Measurements from ENCODE around the gene SEC24A. TPM values are rescaled to one million over a fixed set of nuclear protein-coding genes. Genes with fewer than 3 reads are reported as not detected.
"Not testable (repeated sequence)": the region's sequence is repeated elsewhere in the genome, so short reads cannot be mapped to it uniquely, and the experiment has no call there.

SEC24A gene
- total RNA-seq: 17.8 TPM

DNA sequence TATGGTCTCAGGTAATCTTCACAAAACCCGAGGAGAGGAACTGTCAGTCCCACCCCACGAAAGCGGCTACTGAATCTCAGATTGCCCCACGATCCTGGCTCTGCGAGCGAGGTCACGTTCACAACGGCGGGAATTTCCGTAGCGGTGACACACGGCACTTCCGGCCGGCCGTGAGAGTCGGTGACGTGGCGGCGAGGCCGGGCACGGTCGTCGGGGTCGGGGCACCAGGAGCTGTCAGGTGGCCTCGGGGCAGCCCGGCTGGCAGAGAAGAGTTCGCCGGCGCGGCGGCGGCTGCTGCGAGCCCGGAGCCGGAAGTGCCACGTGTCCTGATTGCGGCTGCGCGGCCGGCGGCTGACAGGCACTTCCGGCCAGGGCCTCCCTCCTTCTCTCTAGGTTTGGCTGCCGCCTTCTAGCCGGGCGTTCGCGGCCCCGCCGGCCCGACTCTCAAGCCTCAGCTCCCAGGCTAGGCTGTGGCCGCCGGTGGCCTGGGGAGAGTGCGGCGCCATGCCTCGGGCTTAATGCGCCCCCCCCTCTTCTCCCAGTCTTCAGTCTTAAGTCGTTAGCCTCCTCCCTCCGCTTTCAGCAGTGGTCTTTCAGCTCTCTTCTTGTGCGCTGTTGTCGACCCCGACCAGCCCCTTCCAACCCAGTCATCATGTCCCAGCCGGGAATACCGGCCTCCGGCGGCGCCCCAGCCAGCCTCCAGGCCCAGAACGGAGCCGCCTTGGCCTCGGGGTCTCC is at the start of gene SEC24A:
SEC24A (plus strand) TSS at position 361 of the 738 bp plus-strand sequence; CDS start at position 653, 292 bp downstream.
- peak; percentile 89 for ATAC-seq

DNA sequence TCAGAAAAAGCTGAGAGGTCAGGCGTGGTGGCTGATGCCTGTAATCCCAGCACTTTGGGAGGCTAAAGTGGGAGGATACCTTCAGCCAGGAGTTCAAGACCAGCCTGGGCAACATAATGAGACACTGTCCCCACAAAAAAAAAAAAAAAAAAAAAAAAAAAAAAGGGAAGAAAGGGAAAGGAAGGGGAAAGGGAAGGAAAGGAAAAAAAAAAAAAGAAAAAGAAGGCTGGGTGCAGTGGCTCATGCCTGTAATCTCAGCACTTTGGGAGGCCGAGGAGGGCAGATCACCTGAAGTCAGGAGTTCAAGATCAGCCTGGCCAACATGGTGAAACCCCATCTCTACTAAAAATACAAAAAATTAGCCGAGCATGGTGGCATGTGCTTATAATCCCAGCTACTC is 48.8 kb upstream of the SEC24A start:
- not testable (repeated sequence) for ATAC-seq

DNA sequence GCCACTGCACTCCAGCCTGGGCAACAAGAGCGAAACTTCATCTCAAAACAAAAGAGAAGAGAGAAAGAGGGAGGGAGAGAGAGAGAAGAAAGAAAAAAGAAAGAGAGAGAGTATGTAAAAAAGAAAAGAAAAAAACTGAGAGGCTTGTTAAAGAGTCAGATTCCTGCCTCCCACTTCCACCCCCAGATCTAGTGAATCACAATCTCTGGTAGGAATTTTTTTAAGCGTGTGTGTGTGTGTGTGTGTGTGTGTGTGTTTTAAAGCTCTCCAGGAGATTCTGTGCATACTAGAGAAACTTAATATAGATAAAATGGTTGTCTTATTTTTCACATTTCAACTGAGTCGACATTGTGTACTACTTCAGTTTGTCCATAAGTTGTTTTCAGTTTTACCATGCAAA is 48.0 kb upstream of the SEC24A start:
- no peak for ATAC-seq

DNA sequence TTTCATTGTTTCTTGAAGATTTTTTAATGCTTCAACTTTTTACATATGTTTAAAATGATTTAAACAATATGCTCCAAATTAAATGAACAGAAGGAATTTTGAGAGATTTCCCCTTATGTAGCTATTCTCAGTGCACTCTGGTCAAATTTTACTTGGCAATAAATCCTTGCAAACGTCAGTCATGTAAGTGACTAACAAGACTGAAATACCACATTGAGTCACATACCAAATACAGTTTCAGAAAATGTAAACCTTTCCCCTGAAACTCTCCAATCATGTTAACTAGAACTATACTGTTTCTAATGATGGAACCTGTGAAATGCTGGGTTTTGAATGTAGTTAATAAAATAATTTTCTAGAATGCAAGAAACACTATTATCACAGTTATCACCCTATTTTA is 45.5 kb upstream of the SEC24A start:
- ATAC-seq: no peak

DNA sequence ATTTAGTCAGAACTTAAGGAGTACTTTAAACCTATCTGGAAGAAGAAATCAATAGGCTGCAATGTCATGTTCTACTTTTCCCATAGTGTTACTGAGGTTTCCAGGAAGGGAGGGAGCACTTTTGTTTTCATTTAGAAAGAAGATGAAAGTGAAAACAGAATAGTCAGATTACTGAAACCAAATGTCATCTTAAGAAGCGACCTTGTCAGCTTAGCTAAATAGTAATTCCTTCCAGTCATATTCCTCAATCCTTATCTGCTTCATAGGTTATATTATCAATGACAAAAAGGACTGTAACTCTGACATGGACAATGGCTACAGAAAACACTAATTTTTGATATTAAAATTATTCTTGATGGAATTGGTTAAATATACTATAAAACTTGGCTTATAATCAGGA is 43.7 kb upstream of the SEC24A start:
- no peak for ATAC-seq

DNA sequence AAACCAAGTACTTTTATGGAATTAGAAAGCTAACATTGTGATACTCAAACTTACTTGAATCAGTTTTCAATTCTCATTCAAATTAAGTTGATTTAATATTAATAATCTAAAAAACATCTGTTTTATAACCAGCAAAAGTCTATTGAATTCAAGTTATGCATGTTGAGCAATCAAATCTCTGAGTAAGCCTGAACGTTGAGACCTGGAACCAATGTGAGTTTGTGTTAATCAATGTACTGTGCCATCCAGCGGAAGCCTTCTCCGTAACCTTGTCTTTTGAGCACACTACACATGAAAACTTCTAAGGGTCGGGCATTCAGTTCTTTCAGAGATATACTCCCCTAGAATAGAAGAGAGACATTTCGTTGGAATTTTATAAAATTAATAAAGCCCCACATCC is 41.9 kb upstream of the SEC24A start:
- no peak for ATAC-seq

DNA sequence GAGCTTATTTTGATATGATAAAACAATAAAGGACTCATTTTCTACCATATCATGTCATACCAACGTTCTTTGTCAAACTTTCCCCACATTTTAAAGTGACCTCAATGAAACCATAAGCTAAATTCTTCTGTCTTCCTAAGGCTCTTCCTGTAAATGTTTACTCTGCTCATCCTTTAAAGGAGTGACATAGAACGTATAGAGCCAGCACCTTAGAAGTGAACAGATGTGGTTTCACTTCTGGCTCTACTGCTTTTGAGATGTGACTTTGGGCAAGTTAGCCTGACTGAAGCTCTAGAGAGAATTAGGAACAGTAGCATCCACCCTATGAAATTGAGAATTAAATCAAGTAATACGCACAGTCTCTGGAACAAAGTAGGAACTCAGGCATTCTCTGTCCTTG is 40.0 kb upstream of the SEC24A start:
- no peak for ATAC-seq

DNA sequence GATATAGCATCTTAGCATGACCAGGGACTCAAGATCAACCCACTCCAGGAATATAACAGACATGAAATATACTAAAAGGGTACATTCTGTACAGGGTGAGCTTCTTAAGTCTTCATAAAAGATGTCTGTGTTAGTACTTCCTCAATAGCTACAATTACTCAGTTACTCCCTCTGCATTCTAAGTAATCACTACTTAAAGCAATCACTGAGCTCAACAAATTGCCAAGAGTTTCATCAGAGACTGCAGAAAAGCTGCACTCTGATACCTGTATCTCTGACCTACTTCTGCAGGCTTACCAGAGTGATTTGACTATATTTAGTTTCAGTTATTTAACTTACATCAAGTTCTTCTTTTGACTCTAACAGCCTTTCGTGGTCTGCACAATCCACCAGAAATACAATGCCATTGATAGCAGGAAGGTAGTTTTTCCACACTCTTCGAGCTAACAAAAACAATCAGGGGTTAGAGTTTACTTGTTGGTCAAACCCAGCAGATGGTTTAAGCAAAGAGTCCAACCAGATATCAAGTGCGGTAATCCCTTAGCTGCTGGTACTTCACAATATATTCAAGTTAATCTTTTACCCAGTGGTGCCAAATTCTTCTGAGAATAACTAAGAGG is 39.2 kb upstream of the SEC24A start:
- ATAC-seq: no peak

DNA sequence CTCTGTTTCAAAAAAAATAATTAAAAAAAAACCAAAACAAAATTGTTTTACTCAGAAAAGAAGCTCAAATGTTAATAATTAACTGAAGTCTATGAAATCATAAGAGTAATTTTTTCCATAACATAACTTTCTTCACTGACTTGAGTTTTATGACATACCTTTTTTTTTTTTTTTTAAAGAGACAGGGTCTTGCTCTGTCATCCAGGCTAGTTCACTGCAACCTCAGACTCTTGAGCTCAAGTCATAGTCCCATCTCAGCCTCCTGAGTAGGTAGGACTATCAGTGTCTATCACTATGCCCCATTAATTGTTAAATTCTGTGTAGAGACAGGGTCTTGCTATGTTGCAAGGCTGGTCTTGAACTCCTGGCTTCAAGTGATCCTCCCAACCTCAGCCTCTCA is 37.9 kb upstream of the SEC24A start:
- no peak for ATAC-seq

DNA sequence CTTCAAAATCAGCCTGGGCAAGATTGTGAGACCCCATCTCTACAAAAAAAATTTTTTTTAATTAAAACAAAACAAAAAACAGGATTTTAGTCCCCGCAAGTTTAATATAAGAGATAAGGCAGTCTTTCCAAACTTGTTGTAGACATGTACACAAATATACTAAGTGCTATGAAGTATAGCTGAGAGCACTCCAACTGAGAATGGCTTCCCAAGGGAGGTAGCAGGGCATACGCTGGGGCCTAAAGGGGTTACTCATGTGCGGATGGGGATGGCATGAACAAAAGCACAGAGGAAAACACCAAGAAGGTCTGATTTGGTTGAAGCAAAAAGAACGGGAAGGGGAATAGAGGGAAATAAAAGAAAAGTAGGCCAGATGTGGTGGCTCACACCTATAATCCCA is 37.1 kb upstream of the SEC24A start:
- no peak for ATAC-seq

DNA sequence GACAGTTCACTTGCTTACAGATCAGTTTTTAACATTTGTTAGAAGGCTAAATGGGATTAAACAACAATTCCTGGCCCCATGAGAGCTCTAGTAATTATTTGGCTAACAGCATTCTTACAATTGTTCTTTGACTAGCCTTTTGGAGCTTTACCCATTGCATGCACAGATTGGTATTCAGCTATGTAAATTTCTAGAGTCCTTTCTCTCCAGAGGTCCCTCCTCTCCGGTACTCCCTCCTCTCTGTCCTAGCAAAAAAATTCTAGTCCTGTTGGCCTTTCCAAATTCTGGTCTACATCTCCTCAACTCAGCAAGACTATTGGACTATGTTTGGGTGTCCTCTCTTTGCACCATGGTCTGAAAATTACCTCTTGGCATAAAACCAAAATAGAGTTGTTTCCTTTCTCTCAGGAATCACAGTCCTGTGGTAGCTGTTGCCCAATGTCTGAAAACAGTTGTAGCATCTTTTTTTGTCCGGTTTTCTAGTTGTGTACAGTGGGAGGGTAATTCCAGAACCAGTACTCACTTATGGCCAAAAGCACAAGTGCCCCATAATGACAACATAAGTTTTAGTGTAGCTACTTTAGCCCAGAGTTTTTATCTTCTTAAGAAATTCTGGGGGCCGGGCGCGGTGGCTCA is 34.0 kb upstream of the SEC24A start:
- ATAC-seq: no peak

DNA sequence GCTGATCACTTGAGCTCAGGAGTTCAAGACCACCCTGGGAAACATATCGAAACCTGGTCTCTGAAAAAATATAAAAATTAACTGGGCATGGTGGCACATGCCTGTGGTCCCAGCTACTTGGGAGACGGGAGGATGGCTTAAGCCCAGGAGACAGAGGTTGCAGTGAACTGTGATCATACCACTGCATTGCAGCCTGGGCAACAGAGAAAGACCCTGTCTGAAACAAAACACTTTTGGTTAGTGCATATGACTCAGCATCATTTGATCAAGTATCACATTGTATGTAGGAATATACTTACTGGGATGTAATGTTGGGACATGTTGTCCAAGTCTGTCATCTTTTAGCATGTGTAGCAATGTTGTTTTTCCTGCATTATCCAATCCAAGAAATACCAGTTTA is 28.0 kb upstream of the SEC24A start:
- ATAC-seq: no peak

DNA sequence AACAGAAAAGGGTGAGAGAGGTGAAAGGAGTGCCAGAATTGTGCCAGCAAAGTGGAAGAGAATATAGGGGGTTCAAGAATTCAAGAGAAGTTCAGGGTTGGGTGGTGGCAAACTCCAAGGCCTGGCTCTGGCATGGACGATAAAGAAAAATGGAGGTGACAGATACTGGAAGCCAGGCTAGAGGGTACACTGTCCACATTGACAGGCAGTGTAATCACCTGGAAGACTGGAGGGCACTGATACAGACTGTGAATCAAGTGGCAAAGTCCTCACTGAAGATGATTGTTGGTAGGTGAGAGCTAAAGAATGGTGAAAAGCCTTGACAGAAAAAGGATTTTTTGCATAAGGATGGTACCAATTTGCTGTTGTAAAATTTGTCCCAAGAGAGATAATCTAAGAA is 23.0 kb upstream of the SEC24A start:
- peak; percentile 42 for ATAC-seq

DNA sequence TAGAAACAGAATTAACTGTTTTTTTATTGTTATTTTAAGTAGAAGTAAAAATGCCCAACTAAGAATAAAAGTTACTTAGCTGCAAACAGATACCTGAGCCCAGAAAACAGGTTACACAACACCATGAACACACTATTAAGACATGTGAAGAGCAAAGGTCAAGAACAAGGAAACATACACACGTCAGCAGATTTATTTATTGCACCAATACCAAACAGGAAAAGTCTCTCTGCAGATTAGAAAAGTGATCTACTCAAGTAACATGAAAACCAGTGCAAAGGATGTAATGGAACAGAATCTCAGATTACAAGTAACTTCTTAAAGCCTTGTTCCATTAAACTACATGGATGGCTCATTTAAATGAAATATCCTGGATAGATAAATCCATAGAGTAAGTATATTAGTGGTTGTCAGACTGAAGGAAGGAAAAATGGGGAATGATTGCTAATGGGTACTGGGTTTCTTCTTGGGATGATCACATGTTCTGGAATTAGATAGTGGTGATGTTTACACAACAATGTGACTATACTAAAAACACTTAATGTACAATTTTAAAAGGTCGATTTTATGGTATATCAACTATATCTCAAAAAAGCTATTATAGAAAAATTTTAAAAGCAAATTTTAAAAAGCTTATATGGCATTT is 22.1 kb upstream of the SEC24A start:
- ATAC-seq: peak; percentile 97

DNA sequence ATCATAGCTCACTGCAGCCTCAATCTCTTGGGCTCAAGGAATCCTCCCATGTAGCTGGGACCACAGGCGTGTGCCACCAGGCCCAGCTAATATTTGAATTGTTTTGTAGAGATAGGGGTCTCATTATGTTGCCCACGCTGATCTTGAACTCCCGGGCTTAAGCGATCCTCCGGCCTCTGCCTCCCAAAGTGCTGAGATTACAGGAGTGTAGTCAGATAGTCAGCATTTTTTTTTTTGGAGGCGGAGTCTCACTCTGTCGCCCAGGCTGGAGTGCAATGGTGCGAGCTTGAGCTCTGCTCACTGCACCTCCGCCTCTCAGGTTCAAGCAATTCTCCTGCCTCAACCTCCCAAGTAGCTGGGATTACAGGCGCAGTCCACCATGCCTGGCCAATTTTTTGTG is 14.4 kb upstream of the SEC24A start:
- no peak for ATAC-seq

DNA sequence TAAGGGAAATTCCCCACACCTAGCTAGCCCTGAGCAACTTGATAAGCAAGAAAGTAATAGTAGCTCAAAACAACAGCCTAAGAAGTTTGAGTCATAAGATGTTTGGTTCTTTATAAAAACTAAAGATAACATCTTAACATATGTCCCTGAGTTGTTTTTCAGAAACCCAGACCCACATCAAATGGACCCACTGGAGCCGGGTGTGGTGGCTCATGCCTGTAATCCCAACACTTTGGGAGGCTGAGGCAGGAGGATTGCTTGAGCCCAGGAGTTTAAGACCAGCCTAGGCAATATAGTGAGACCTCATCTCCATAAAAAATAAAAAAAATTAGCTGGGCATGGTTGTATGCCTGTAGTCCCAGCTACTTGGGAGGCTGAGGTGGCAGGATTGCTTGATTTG is 13.2 kb upstream of the SEC24A start:
- not testable (repeated sequence) for ATAC-seq

DNA sequence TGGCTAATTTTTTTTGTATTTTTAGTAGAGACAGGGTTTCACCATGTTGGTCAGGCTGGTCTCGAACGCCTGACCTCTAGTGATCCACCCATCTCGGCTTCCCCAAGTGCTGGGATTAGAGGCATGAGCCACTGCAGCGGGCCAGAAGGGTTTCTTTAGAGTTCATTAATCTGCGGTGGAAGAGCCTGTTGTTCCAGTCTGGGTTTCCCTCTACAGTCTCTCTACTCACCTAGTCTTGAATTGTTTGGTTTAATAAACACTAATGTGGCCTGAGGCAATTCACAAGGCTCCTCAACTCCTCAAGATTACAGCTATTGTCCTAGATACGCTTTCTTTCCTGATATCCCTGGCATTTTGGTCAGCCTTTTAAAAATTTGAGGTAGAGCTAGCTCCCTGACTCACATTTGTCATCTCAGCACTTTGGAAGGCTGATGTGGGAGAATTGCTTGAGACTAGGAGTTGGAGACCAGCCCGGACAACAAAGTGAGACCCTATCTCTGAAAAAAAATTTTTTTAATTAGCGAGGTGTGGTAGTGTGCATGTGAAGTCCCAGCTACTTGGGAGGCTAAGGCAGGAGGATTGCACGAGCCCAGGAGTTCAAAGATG is 11.4 kb upstream of the SEC24A start:
- peak; percentile 92 for ATAC-seq

DNA sequence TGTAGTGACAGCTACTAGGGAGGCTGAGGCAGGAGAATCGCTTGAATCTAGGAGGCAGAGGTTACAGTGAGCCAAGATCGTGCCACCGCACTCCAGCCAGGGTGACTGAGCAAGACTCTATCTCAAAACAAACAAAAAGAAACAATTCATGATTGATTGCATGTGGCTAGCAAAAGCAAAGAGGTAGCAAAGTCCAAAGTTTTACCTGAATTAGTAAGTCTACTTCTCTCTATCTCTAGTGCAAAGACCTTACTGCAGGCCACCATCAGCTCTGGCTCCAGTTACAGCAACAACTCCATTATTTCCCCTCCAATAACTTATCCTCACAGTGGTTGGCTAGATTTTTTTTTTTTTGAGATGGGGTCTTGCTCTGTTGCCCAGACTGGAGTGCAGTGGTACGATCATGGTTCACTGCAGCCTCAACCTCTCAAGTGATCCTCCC is 9.8 kb upstream of the SEC24A start:
- no peak for ATAC-seq

DNA sequence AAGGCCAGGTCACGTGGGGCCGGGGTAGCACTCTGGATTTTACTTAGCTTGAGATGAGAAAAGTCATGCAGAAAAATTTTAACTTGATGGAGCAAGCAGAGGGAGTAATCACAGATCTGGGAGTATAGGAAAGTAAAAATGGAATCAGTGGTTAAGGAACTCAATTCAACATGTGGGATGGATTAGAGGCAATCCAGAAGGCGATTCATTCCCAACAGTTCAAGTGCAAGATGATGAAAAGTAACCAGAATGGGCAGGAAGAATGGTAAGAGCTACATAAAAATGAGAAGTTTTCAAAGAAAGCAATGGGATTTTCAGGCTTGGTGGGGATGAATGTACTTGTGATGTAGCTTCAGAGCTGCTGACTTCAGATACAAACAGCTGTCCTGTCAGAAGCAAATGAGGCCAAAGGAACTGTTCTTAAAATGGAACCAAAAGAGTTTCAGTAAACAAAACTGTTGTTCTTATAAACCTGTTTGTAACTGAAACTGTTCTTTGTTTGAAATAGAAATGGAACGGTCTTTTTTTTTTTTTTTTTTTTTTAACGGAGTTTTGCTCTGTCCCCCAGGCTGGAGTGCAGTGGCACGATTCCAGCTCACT is 5.6 kb upstream of the SEC24A start:
- no peak for ATAC-seq

DNA sequence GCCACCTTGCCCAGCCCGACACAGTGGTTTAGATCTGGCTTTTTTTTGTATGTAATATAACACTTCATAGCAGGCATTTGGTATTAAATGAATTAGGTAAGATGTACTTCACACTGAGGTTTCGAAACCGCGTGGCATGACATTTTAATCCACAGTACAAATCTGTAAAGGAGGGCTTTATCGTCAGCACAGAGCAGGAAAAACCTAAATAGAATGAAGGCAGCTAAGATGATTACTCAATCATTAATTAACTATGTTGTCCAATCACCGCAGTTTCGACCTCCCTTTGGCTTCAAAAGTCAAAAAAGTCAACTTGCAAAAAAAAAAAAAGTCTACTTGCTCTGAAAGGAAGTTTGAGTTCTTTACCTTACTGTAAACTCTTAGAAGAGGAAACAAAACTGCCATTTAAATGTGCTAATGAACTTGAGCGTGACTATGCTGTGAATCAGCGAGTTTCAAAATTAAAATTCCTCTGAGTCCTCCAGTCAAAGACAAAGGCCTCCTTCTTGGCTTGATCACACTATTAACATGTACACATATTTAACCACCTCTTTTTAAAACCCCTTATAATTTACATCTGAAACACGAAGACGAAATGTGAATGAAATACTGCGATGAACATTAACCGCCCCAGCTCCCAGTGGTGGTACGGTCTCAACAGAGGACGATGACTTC is 698 bp upstream of the SEC24A start:
- peak; percentile 78 for ATAC-seq

DNA sequence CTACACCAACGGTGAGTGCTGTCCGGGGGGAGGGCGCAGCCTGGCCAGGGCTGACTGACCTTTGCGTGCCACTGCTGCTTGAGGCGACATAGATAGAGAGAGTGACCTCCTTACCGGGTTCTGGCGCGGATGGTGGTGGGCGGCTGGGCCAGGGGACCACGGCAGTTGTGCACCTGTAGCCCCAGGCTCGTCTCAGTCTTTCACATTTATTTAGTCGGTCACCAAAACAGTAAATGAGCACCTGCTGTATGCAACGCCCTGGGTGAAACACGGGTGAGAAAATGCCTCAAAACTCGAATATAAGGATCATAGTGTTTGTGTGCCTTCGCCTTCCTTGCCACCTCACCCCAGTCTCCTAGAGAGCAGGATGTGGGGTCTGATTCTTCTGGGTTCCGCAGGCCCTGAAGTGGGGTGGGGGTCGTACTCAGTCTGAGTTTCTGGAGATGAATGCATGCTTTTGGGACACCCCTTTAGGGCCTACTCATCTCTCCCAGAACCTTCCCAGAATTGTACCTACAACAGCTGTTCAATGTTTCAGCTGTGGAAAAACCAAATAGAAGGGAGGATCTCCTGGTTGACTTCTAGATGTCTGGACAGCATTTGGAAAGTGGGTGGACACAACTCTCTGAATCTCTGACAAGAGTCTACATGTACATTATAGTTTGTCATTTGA is 714 bp downstream of the SEC24A start:
- ATAC-seq: peak; percentile 30

Measured in esophagus mucosa (tissue), 1 donor.